BE2C (cell line): ENCODE measurements around the gene LTA4H.
"Not testable (repeated sequence)": the region's sequence is repeated elsewhere in the genome, so short reads cannot be mapped to it uniquely, and the experiment has no call there.

Source experiments
- DNase-seq: peaks from one replicate; pipeline ENCODE4 v3.0.0-alpha.2; 2020
- H3K27me3 ChIP-seq: fragments of 250-450 bp; sonication (Bioruptor Pico); 2 replicates; pipeline ENCODE4 v1.5.1; 2020; ENCODE audit warnings: mild to moderate bottlenecking
- H3K36me3 ChIP-seq: fragments of 250-450 bp; sonication (Bioruptor Pico); 2 replicates; pipeline ENCODE4 v1.5.1; 2020; ENCODE audit warnings: mild to moderate bottlenecking
- H3K4me1 ChIP-seq: fragments of 250-450 bp; sonication (Bioruptor Pico); 2 replicates; pipeline ENCODE4 v1.5.1; 2020
- H3K4me3 ChIP-seq: 2 replicates; pipeline ENCODE4 v1.5.1; 2011; ENCODE audit warnings: low read depth, low read length
- H3K9me3 ChIP-seq: fragments of 250-450 bp; sonication (Bioruptor Pico); 2 replicates; pipeline ENCODE4 v1.5.1; 2020
- TF ChIP-seq, protein P1 (sequence below): IDR thresholded peaks from 2 replicates; pipeline ENCODE4 v1.5.1; 2012; ENCODE audit warnings: mild to moderate bottlenecking, low read depth, low read length

LTA4H gene

DNA sequence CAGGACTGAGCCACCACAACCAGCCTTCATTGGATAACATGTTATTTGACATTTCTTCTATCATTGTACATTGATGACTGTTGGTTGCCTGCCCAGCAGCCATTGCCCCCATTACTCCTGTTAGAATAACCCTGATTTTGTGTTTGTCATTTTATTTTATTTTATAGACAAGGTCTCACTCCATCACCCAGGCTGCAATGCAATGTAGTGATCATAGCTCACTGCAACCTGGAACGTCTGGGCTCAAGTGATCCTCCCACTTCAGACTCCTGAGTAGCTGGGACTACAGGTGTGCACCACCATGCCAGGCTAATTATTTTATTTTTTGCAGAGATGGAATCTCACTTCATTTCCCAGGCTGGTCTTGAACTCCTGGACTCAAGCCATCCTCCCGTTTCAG, 33.2 kb upstream of the LTA4H start:
- TF ChIP-seq, protein P1, sequence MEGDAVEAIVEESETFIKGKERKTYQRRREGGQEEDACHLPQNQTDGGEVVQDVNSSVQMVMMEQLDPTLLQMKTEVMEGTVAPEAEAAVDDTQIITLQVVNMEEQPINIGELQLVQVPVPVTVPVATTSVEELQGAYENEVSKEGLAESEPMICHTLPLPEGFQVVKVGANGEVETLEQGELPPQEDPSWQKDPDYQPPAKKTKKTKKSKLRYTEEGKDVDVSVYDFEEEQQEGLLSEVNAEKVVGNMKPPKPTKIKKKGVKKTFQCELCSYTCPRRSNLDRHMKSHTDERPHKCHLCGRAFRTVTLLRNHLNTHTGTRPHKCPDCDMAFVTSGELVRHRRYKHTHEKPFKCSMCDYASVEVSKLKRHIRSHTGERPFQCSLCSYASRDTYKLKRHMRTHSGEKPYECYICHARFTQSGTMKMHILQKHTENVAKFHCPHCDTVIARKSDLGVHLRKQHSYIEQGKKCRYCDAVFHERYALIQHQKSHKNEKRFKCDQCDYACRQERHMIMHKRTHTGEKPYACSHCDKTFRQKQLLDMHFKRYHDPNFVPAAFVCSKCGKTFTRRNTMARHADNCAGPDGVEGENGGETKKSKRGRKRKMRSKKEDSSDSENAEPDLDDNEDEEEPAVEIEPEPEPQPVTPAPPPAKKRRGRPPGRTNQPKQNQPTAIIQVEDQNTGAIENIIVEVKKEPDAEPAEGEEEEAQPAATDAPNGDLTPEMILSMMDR = no peak
- H3K36me3 ChIP-seq = no peaks in the 10 kb centered on the region

DNA sequence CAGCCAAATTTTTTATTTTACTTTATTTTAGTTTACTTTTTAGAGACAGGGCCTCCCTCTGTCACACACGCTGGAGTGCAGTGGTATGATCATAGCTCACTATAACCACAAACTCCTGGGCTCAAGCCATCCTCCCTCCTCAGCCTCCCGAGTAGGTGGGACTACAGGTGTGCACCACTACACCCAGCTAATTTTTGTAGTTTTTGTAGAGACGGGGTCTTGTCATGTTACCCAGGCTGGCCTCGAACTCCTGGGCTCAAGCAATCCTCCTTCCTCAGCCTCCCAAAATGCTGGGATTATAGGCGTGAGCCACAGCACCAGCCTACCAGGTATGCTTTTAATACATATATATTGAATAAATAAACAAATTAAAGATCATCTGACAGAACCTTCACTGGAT, 32.7 kb upstream of the LTA4H start:
- Histone ChIP-seq H3K9me3 (no peaks in the 10 kb centered on the region), H3K36me3 (no peaks in the 10 kb centered on the region), H3K4me3 (no peak overlapping the region), H3K27me3 (no peaks in the 10 kb centered on the region), H3K4me1 (no peaks in the 10 kb centered on the region)
- TF ChIP-seq, protein P1 = no peak
- DNase-seq = no peak

More for the DNA sequence above, 33.2 kb upstream of the LTA4H start:
- H3K4me1 ChIP-seq = no peaks in the 10 kb centered on the region
- no peak for DNase-seq
- no peaks in the 10 kb centered on the region for H3K27me3 ChIP-seq
- no peak overlapping the region for H3K4me3 ChIP-seq
- H3K9me3 ChIP-seq = no peaks in the 10 kb centered on the region

DNA sequence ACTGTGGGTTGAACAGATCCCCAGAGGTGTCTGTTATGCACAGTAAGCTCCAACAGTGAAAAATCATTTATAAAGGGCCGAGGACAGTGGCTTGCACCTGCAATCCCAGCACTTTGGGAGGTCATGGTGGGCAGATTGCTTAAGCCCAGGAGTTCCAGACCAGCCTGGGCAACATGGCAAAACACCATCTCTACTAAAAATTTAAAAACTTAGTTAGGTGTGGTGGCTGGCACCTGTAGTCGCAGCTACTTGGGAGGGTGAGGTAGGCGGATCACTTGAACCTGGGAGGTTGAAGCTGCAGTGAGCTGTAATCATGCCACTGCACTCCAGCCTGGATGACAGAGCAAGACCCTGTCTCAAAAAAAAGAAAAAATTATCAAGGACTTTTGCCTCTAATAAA, 30.4 kb upstream of the LTA4H start:
- H3K27me3 ChIP-seq, H3K4me1 ChIP-seq, DNase-seq, H3K36me3 ChIP-seq, H3K4me3 ChIP-seq, H3K9me3 ChIP-seq: not testable (repeated sequence)

DNA sequence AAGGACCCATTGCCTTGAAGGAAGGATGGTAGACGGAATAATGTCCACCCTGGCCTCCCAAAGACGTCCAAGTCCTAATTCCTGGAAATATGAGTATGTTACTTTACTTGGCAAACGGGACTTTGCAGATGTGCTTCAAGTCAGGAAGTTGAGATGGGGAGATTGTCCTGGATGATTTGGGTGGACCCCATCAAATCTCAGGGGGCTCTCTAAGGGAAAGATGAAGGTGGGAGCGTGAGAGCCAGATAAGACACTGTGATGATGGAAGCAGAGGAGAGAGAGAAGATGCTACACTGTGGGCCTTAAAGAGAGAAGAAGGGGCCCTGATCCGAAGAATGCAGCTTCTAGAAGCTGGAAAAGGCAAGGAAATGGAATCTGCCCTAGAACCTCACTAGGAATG, 29.6 kb upstream of the LTA4H start:
- Histone ChIP-seq H3K36me3 (no peaks in the 10 kb centered on the region), H3K27me3 (no peaks in the 10 kb centered on the region), H3K9me3 (no peaks in the 10 kb centered on the region), H3K4me3 (no peak overlapping the region), H3K4me1 (no peaks in the 10 kb centered on the region)
- no peak for DNase-seq
- TF ChIP-seq, protein P1 = no peak

DNA sequence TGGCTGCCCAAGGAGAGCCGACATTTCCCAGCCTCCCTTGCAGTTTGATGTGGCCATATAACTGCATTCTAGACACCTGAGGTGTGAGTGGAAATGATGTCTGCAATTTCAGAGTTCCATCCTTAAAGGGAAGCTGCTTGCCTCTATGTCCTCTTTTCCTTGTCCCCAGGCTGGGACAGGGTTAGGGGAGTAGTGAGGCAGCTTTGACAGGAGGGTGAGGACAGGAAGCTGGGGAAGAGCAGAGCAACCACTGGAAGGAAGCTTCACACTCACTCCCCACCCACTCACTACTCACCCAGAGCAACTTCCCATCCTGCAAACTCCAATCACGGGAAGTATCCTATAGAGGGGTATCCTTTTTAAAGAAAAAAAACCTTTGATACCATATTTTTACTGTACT, 28.9 kb upstream of the LTA4H start:
- Histone ChIP-seq H3K4me1 (no peaks in the 10 kb centered on the region), H3K4me3 (no peak overlapping the region), H3K9me3 (no peaks in the 10 kb centered on the region), H3K27me3 (no peaks in the 10 kb centered on the region), H3K36me3 (no peaks in the 10 kb centered on the region)
- DNase-seq = no peak
- TF ChIP-seq, protein P1 = no peak

DNA sequence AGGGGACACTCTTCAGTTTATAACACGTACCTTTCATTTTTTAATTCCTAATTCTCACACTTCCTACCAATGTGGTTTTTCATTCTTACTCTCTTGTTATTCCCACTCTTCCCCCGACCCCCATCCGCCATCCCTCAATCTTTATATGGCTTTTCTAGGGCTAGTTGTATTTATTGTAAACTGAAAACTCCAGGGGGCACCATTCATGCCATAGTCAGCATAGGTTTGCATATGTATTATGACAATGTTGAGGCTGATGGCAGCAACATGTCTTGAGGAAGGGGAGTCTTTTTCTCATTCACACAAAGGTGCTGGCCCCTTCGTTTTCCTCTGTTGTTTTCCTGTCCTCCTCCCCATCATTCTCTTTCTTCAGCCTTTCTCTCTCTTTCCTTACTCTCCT, 27.7 kb upstream of the LTA4H start:
- H3K4me1 ChIP-seq = no peaks in the 10 kb centered on the region
- H3K27me3 ChIP-seq = no peaks in the 10 kb centered on the region
- TF ChIP-seq, protein P1 = peak; percentile 53
- H3K9me3 ChIP-seq = no peaks in the 10 kb centered on the region
- H3K4me3 ChIP-seq = no peak overlapping the region
- no peaks in the 10 kb centered on the region for H3K36me3 ChIP-seq
- DNase-seq = peak; percentile 28

DNA sequence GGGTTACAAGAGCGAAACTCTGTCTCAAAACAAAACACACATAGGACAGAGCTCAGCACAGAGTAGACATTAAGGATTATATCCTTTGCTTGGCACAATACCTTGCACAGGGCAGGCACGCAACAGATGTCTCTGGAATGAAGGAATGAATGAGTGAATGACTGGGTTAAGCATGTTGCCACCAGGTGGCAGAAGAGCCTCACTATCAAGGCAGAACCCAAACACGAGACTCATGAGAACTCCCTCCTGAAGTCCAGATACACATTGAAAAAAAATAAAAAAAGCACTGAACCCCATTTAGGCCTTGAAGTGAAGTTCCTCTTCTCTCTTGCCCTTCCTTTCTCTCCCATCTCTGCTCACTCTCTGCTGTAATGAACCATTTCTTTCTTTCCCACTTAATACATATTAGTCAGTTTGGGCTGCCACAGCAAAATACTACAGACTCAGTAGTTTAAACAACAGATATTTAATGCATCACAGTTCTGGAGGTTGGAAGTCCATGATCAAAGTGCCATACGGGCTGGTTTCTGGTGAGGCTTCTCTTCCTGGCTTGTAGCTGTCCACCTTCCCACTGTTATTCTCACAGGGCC, 26.6 kb upstream of the LTA4H start:
- no peak overlapping the region for H3K4me3 ChIP-seq
- TF ChIP-seq, protein P1 = peak; percentile 89
- H3K27me3 ChIP-seq = no peaks in the 10 kb centered on the region
- H3K36me3 ChIP-seq = no peaks in the 10 kb centered on the region
- H3K9me3 ChIP-seq = no peaks in the 10 kb centered on the region
- no peaks in the 10 kb centered on the region for H3K4me1 ChIP-seq
- peak; percentile 78 for DNase-seq
